Retinal pigment epithelial cell (primary cell): ENCODE measurements around the gene CCDC9.
A peak's percentile ranks its signal among the peaks of the same experiment; 100 is the strongest.

Experiments
- DNase-seq: peaks from one replicate; pipeline ENCODE4 v3.0.0-alpha.2; 2010; ENCODE audit warnings: low read depth
- H3K4me3 ChIP-seq: 2 replicates; pipeline ENCODE4 v1.5.1; 2011; ENCODE audit warnings: mild to moderate bottlenecking, low read length, control low read depth, moderate library complexity
- TF ChIP-seq, protein P1 (sequence below): conservative IDR thresholded peaks from 2 replicates; pipeline ENCODE4 v1.5.1; 2011; ENCODE audit warnings: low read depth, low read length, control low read depth, inconsistent platforms

The CCDC9 gene

DNA sequence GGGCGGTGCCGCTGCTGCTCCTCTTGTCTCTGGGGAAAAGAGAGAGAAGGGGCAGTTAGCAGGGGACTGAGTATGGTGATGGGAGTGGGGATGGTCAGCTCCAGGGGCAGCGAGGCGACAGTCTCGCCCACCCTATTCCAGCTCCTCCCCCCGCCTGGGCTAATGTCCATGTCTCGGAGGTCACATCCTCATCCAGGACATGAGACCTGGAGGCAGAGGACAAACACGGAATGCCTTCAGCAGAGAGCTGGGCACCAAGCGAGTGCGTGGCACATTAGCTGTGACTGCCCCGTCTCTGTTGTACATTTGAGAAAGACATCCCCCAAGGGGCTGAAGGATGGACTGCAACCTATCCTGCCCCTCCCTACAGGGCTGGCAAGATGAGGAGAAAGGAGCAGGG, 34.4 kb upstream of the CCDC9 start:
- H3K4me3 ChIP-seq, result no peak overlapping the region
- TF ChIP-seq, protein P1, sequence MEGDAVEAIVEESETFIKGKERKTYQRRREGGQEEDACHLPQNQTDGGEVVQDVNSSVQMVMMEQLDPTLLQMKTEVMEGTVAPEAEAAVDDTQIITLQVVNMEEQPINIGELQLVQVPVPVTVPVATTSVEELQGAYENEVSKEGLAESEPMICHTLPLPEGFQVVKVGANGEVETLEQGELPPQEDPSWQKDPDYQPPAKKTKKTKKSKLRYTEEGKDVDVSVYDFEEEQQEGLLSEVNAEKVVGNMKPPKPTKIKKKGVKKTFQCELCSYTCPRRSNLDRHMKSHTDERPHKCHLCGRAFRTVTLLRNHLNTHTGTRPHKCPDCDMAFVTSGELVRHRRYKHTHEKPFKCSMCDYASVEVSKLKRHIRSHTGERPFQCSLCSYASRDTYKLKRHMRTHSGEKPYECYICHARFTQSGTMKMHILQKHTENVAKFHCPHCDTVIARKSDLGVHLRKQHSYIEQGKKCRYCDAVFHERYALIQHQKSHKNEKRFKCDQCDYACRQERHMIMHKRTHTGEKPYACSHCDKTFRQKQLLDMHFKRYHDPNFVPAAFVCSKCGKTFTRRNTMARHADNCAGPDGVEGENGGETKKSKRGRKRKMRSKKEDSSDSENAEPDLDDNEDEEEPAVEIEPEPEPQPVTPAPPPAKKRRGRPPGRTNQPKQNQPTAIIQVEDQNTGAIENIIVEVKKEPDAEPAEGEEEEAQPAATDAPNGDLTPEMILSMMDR, result no peak
- no peak for DNase-seq

DNA sequence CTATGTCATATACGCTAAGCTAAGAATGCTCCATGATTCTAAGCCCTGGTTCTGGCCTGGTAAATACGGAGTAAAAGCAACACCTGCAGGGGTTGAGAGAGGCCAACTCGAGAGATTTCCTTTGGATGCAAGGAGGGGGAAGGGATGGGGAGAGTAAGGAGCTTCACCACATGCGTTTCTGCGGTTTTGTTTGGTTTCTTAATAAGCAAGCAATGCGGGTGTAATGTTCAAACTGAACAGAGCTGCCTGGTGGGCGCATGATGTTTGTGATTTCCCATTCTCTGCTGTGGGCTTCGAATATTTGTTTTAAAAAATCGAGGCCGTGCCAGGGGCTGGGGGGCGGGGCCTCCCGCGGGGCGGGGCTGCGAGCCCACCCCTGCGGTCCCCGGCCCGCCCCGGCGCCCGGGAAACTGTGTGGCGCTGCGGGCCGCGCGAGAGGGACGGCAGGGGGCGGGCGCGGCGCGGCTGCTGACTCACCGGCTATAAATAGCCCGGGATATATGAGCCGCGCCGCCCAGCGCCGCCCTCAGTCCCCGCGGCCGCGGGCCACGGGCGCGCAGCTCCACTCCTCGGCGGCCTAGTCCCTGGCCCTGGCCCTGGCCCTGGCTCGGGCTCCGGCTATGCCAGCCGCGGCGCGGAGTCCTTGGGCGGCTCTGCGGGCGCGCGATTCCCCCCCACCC, 30.4 kb upstream of the CCDC9 start:
- no peak for DNase-seq
- H3K4me3 ChIP-seq, result peak overlapping the region; percentile 23
- TF ChIP-seq, protein P1, result no peak

DNA sequence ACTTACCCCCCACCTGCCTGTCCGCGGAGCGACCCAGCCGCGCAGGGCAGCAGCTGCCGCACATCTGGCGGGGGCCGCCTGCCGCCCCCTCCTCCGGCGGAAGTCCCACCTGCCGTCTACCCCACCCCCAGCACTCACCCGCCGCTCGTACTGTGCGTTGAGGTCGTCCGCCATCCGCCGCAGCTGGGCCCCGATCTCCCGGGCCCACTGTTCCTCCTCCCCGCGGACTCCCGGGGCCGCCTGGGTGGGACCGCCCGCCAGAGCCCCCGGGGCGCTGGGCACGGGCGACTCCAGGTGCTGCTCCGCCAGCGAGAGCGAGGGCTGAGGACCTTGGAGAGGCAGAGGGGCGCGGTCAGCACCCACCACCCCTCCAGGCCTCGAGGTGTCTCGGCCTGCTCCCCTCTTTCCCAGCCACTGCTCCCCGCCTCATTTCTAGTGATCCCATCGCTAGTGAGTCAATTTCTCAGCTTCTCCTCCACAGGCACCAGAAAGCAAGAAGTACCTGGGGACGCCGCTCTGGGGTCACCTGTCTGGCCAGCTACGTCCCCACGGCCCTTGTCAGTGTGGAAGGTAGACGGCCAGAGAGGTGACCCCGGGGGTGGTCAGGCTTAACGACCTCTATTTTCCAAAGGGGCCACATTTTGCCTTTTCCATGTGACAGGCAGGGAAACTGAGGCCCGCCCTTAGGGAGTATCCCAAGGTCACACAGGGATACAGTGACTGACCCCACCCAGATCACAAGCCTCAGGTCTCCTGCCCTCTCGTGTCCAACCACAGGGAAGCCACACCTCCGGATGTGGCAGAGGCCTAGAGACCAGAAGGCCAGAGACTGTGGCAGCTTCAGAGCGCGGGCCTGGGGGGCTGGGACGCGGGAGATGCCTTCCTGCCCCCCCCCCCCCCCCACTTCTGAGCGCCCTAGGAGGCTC, 29.6 kb upstream of the CCDC9 start:
- TF ChIP-seq, protein P1, result no peak
- peak overlapping the region; percentile 48 for H3K4me3 ChIP-seq
- no peak for DNase-seq

DNA sequence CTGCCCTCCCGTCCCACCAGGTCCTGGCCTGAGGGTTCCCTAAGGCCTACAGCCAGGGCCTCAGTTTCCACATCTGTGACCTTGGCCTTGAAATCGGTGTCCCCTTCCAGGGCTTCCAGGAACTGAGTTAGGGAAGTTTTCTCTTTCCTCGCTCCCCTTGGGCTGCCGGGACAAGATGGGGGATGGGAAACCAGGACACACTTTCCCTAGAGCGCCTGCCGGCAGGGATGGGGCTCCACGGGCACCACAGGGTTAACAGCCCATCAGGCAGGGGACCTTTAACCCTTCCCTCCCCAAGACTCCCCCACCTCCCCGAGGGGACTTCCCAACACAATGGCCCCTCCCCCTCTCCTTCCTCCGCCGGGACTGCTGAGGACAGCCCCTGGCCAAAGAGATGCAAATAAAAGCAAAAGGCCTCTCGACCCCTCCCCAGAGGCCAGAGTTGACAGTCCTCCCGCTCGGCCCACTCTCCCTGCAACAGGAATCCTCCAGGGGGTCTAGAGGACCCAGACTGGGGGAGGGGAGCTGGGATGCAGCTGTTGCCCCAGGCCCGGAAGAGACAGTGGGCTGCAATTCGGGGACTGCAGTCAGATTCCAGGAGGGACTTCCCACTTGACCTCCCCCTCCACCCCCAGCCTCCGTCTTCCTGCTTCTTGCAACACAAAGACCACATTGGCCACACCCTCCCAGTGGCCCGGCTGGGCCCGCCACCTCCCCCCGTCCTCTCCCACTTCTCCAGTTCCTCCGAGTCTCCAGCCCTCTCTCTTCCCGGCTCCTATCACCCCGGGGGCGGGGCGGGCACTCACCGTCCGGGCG, 28.8 kb upstream of the CCDC9 start:
- DNase-seq, result no peak
- peak overlapping the region; percentile 48 for H3K4me3 ChIP-seq
- TF ChIP-seq, protein P1, result no peak

DNA sequence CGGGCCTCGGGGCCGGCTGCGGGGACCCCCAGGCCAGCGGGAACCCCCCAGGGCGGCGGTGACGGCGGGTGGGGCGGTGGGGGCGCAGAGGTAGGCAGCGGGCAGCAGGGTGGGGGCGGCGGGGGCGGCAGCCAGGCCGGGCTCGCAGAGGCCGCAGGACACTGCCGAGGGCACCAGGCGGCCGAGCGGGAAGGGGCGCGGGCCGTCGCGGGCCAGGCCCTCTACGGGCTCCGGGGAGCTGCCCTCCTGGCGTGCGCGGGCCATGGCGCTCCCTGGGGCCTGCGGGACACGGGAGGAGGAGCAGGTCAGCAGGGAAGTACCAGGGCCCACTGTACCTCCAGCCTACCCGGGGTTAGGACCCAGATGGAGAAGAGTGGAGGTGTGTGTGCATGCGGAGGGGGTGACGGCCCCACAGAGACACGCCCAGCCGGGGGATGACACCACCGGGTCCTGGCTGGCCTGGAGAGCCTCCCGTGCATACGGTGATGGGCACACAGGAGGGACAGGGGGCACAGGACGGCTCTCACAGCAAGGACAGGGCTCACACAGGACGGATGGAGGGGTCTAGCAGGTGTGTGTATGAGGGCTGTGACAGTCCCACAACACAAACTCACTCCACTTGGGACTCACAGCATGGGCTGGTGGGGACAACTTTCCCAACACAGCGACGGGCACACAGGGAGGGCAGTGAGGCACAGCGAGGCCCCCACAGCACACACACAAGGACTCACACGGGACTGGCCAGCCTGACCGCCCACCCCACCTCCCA, 28.0 kb upstream of the CCDC9 start:
- TF ChIP-seq, protein P1, result no peak
- DNase-seq, result no peak
- peak overlapping the region; percentile 95 for H3K4me3 ChIP-seq

DNA sequence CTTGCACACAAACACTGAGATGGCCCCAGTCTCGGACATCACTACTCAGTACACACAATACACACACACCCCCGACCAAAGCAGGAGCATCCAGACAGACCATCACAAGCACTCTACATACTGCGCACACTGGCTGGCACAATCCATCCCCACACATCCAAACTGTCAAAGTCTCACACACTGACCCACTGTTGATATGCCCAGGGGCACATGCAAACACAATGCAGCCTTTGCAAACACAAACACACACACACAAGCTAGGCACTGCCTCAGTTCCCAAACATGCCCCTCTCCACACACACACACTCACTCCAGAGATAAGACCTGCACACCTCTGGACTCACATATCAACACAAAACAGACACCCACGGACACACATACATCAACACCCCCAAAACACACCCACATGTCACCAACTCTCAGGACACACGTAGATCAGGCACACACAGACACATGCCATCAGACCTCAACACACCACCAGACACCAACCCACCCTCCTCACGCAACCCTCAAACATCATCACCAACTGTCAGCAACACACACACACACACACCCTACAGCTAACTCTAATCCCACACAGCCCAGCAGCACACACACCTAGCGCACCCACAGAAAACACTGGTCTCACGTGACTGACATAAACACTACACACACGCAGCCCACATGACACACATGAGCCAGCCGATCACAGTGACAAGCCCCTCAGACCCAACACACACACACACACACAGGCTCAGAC, 27.2 kb upstream of the CCDC9 start:
- TF ChIP-seq, protein P1, result no peak
- H3K4me3 ChIP-seq, result peak overlapping the region; percentile 95
- DNase-seq, result no peak
